DMS153 (cell line): ENCODE results near the gene MINDY3.

ENCODE experiments used
- DNase-seq: peaks from one replicate; lab custom pipeline; 2025; lab: John Stamatoyannopoulos, UW

Gene MINDY3

DNA sequence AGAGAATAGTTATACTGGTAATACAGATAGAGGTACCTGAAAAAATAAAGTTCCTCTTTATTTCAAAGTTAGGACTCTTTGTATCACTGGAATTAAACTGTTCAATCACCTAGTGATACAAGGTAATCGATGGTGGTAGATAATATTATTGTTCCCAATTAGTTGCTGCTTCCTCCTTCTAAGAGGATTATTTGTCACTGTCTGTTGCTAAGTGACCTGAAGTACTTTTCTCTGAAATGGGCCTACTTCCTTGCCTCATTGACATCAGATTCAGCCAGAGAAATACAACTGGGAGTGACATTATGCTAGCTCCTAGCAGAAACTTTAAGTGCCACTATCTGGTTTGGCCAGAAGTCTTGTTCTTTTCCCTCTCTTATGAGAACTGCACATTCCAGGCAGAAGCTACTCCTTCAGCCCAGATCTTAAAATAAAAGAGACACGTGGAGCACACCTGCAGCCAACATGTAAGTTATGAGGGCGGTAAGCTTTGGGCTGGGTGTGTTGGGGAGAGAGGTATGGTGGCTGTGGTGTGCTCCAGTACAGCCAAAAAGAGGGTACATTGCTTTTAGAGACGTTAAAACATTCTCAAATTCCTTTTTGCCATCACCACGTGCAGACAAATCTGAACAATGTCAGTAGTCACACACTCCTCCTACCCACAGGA lies 54.8 kb downstream of the MINDY3 start:
- DNase-seq = peak; percentile 48

DNA sequence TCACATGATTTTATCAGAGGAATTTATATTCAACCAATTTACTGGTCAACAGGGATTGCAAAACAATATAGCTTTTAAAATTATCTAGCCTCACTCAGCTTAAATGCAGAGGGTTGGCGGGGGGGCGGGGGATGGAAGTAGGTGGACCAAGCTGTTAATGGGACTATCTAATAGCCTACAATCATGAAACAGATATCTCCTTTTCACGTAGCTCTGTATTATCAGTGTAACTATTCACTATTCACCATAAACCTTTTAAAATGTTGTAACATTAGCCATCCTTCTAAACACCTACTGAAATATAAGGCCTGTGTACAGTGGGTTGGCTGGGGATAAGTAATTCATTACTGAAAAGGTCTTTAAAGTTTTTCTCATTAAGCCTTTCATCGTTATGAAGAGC lies 56.2 kb downstream of the MINDY3 start:
- no peak for DNase-seq

DNA sequence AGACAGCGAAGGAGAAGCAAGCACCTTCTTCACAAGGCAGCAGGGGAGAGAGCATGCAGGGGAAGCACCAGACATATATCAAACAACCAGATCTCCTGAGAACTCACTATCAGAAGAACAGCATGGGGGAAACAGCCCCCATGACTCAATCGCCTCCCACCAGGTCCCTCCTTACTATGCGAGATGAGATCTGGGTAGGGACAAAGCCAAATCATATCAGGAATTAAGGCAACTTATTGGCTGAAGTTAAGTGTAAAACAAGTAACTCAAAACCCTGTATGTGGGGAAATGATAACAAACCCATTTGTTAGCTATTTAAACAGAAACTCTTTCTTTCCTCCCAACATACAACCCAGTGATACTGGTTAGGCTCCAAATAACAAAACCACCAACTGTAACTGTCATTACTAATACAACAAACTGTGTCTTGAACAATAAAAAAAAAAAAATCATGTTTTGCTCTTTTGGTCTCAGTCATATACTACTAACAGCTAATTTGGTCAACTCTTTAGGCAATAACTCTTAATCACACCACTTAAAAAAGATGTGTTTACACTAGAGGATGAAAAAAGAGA lies 57.8 kb downstream of the MINDY3 start:
- DNase-seq = no peak

DNA sequence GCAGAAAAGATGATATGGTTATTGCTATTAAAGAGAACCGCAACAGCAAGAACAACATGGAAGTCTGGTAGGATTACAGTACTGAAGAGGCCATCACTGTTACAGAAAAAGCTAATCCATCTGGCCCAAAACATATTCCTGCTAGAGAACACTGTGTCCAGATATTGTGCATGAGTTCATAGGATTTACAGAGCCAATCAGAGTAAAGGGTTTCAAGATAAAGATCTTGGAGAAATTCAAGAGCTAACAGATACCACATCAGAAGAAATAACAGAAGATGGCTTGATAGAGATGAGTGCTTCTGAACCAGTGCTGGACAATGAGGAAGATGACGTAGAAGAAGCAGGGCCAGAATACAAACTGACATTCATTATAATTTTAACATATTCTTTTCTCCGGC lies 58.7 kb downstream of the MINDY3 start:
- DNase-seq = no peak

DNA sequence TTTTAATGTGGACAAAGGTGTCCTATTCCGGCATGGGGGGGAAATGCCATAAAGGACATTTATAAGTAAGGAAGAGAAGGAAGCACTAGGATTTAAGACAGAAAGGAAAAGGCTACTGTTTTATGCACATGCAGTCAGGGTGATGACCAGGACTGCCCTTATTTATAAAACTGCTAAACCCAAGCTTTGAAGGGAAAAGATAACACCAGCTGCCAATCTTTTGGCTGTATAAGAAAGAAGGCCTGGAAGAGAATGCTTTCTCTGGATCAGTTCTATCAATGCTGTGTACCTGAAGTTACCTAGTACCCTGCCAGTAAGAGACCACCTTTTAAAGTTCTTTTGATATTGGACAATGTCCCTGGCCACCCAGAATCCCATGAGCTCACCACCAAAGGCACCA lies 59.2 kb downstream of the MINDY3 start:
- no peak for DNase-seq

DNA sequence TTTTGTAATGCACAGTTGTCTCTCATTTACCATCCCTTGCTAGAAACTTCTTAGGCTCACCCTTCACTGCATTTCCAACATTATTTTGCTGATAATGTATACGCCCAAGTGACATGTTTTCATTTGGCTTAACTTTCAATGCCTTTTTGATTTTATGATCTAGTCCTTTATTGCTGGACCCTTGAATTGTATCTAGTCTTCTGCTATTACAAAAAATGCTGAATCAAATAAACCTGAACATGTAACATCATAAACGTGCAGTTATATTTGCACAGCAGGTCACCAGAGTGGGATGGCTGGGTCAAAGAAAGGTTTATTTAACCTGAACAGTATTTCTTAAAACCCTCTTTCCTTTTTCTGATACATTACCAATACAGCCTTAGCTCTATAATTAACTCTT lies 63.0 kb downstream of the MINDY3 start:
- no peak for DNase-seq

DNA sequence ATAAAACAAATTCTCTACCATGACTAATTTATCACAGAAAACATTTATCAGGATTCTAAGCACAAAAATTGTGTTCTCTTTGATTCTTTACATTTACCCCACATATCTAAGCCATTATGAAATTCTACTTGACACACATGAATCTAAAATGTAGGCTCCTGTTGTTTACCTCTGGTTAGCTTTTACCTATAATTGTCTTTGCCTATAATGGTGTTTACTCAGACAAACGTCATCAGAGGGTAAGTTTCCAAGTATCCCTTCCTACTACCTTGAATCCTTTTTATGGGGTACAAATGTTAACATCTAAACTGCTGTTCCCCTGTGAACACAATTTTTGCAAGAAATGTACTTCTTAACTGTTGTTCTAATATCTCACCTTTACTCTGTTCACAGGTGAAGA lies 63.5 kb downstream of the MINDY3 start:
- DNase-seq = no peak

DNA sequence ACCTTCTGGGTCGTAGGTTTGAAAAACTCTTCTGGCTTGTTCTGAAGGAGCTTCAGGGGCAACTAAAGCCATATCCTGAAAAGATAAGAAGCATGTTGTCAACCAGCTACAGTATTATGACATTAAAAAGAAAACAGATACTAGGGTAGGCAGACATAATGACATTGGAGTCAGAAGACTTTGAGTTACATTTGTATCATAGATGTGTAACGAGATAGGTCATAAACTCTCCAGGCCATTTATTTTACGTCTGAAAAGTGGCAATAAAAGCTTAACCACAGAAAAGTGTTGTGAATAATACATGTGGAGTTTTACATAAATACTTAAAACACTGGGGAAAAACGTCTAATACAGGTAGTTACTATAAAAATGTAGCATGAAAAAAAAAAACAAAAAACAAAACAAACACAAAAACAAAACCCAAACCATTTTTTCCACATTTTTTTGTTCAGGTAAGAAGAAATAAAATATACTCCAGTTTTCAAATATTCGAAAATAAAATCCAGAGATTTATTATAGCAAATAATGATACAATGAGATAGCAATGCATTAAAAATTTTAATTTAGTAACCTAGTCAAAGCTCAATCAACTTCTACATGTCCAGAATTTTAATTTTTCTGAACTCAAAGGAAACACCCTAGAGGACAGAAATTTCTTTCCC lies 64.1 kb downstream of the MINDY3 start:
- no peak for DNase-seq

DNA sequence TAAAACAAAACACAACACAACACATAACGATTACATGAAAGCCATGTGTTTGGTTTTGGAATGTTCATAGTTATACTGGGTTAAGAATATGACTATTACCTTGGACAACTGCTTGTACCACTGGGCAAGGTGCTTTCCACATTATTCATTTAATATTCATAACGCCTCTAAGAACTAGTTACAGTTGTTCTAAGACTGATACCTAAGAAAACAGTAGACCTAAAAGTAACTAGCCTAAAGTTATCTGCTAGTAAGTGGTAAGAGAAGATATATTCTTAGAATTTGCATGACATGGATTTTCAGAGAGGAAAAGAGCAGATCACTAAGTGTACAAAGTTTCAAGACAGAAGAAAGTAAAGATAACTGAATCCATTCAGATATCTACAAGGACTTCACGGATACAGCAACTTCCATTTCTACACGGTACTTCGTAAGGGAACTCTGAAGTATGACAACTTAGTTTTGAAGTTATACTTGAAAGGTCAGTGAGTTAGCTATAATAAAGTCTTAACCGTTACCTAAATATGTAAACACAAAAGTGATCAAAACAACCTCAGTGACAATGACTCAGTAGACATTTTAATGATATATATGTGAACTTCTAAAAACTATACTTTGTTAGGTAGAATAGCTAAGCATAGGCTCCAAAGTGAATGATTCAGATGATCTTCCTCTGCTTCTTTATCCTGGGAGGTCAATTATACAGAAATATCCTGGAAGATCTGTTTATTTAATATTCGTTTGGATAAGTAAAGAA lies 65.1 kb downstream of the MINDY3 start:
- no peak for DNase-seq

DNA sequence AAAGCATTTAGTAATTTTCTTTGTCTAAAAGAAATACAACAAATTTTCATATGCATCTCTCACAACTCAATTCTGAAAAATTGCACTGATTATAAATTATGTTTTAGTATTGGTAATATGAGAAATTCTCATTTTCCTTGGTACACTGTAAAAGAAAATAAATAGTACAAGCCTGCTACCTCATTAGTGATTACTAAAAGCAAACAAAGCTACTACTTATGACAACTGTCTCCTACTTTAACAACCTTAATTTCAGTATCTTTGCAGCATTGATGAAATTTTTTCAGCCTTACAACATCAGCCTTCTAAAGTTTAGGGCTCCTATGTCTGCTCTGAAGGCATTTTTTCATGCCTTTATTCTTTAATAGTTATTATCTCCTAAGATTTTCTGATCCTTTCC lies 65.7 kb downstream of the MINDY3 start:
- DNase-seq = no peak

DNA sequence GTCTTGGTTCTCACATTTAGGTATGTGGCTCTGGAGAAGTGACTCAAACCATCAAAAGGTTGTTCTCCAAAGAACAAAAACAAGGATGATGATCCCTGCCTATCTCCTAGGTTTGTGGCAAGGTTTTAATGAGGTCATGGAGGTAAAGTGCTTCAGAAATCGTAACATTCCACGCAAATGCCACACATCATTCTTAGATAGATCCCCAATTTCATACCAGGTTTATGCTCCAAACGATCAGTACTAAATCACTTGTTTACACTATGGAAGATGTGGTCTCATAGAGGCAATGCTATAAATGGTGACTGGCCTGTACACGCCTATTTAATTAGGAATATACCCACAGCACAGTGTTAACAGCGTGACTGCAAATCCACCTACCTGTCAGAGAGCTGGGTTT lies 66.6 kb downstream of the MINDY3 start:
- DNase-seq = no peak

DNA sequence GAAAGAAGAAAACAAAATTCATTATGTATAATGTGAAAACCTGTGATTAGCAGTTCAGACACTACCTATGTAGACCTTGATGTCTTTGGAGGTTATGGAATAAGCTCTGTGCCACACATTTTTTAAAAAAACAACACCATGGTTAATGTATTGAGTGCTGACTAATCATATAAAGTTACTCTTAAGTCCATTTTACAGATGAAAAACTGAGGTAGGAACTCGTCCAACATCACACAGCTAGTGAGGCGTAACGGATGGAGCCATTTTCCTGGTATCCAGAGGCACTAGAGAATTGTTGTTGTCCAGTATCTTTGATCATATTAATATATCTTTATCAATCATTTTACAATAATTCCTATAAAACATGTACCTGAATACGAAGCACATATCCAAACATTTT lies 67.5 kb downstream of the MINDY3 start:
- no peak for DNase-seq

DNA sequence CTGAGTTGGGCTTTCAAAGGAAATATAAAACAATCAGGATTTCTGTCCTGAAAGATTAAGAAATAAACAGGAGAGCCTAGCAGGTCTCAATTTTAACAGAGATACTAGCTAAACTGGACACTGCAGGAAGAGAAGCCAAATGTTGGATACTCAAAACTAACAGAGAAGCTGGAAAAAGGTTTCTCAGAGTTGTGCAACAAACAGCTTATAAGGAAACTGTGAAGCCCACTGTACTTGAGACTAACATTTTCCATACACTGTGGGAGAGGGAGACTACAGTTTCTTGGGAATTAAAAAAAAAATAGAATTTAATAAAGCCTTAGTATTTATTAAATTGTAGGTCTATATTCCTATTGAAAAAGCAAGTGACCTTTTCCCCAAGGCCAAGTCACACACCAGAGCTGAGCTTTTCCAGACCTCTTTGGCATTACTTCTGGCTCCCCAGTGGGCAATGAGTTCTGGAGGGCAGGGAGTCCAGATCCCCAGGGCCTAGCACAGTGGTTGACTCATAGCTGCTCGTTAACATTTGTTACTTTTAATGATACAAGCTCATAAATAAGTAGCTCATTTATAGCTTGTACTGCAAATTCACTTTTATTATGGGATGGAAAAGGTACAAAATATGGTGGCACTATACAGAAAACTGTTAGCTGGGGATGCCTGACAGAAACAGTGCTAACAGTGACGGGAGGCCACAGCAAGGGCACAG lies 68.3 kb downstream of the MINDY3 start:
- no peak for DNase-seq

DNA sequence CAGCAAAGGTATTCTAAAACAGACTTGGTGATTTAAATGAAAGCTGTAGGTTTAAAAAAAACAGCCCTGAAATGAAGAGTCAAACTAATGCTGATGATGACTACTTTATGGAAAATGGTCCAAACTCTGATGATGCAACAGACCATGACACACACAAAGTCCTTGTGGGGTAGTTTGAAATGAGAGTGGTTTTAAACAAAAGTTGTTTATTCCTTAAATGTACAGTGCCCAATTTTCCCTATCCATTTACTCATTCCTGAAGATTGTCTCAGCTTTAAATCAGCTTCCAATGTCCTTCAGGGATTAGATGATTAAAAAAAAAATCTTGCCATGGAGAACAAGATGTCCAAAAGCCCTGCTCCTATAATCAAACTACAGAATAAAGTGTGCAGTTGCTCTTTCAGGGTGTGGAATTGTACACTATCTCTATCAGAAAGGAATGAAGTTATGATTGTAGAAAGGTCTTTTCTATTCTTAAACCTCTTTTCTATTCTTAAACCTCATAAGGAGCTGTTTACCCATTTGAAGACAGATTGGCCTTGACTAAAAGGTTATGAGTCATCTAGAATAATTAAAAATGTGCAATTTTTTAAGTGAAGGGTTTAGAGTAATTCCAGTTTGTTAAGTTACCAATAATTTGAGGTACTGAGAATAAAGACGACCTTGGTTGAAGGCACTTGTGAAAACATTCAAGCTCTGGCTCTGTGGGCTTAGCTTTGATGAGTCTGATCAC lies 70.3 kb downstream of the MINDY3 start:
- DNase-seq = no peak

DNA sequence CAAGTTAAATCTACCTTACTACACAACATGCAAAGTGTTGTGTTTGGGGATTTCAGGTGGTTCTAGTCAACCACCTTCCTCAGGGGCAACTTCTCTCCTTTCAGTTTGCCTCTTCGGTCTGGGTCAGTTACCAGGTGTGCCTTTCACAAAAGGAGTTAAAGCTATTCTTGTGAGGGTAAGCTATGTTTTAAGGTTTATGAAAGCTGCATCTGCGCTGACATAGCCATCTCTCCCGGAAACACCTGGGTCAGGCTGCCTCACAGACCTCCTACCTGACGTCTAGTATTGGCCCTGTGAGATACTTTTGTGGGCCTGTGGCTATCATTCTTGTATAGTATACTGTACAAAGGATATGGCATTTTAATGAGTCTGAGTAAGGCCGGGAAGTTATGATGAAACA lies 72.9 kb downstream of the MINDY3 start:
- DNase-seq = no peak

DNA sequence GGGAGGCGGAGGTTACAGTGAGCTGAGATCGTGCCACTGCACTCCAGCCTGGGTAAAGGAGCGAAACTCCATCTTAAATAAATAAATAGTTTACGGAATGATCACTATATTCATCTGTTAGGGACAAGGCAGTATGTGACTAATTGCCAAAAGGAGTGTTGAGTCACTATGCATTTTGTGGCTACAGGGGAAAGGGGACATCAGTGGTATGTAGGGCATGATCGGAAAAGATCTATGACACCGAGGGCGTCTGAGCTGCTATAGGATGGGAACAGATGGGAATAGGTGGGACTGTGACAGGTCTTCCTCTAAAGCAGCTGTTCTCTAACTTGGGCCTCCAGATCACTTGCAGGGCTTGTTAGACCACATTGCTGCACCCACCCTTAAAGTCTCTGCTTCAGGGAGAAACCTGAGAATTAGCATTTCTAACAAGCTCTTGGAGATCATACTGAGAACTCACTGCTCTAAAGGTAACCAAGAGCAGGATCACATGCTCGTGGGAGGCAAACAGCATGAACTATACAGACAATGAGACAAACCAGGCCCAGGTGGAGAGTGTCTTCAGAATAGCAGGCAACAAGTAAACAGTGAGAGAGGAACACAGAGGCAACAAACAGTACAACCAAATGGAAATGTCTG lies 75.5 kb downstream of the MINDY3 start:
- DNase-seq = no peak

DNA sequence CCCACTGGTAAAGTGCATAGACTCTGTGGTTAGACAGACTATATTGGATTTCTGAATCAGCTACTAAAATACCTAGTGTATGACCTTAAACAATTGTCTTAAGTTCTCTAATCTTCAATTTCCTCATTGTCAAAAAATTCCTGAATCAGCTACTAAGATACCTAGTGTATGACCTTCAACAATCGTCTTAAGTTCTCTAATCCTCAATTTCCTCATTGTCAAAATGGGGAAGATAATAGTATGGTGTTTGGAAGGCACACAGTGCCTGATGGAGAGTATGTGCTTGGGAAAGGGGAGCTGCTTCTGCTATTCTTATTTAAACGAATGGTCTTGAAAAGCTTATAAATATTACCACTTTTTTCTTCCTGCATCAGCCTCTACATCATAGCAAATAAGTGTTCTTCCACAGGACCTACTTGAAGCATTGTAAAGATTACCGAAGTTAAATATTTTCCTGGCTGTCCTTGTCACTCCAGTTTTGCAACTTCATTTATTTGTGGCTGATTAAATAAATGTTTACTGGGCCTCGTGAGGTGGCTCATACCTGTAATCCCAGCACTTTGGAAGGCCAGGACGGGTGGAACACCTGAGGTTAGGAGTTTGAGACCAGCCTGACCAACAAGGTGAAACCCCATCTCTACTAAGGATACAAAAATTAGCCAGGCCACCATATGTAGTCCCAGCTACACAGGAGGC lies 76.2 kb downstream of the MINDY3 start:
- DNase-seq = no peak

DNA sequence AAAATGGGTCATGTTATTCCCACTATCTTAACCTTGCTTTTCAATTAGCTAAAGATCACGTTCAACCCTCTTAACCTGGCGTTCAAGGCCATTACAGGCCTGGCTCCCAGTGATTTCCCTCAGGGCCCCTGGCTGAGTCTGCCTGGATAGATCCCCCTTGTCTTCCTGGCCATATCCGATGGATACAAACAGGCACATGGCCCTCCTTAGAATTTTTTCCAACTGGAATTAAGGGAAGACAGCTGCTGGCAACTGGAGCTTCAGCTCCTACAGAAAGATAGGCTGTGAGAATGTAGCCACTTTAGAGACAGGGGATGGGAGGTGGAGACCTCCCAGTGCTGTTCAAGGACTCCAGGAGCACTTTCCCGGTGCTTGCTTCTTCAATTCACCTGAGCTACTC lies 77.5 kb downstream of the MINDY3 start:
- DNase-seq = no peak

DNA sequence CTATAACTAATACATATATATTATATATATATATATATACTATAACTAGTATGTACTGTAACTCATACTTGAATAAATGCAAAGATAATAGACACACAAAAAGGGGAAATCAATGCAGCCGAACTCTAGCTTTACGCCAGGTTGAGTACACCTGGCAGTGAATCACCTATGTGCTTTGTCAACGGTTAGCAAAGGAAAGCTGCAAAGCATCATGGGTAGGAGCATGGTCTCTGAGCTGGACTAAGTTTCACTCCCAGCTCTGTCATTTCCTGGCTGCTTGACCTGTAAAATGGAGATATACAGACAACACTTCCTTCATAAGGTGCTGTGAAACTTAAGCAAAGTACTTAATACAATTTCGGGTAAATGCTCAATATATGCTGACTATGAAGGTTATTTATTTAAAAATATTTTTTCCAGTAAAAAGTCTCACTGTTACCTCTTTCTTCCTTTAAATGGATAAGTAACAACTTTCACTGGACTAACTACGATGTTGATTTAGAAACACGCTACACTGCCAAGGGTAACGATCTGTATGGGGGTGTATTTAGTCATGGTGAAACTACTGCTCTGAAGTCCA lies 78.8 kb downstream of the MINDY3 start:
- DNase-seq = no peak
